ENCODE results near the gene IRF7. TPM values are rescaled to one million over a fixed set of nuclear protein-coding genes. Genes with fewer than 3 reads are reported as not detected.

The IRF7 gene
- total and polyA plus RNA-seq, 2 experiments from 2014 or later, result 12.3 to 17.3 TPM

DNA sequence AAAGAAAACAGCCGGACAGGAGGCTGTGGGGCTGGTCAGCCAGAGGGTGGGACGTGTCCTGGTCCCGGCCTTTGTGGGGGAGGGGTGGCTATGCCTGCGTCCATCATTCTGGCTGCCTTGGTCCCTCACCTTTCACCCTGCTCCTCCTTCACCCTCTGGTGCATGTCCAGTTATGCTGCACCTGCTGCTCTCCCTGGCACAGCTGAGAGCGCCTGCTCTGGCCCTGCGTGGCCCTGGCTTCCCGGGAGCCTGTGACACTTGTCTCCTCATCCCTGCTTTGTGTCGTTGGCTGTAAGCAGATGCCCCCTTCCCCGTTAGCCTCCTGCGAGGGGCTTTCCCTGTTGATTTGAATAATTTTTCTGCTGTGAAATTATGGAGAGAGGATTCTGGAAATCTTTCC lies 22.8 kb downstream of the IRF7 start:
- Mint-ChIP-seq H3K9me3 (no peaks in the 10 kb centered on the region; the same call in none of the 3 replicates), H3K27ac (no peak overlapping the region), H3K4me1 (no peaks in the 10 kb centered on the region; the same call in 2 of the 3 replicates), H3K36me3 (ENCODE audit: low read depth) (peaks cover 79% of the 10 kb centered on the region), H3K4me3 (no peak overlapping the region), H3K27me3 (ENCODE audit: insufficient read depth, low read depth, poor library complexity) (peaks cover 18% of the 10 kb centered on the region)
- Histone ChIP-seq H3K4me2 (no peak overlapping the region), H3F3A (replicated peaks; ENCODE audit: low read depth) (peaks cover 19% of the 10 kb centered on the region), H3K36me3 (ENCODE audit: insufficient read depth) (peaks cover 22% of the 10 kb centered on the region; the same call in 1 of the 2 replicates), H2AFZ (no peak overlapping the region), H3K9me2 (ENCODE audit: insufficient read depth) (no peaks in the 10 kb centered on the region), H3K4me1 (ENCODE audit: insufficient read depth) (no peaks in the 10 kb centered on the region), H3K27ac (ENCODE audit: low read depth) (no peak overlapping the region), H4K20me1 (replicated peaks; ENCODE audit: insufficient read depth) (peaks cover 20% of the 10 kb centered on the region), H3K4me3 (no peak overlapping the region), H3K79me2 (replicated peaks; ENCODE audit: insufficient read depth) (peaks cover 18% of the 10 kb centered on the region; the same call in 1 of the 2 replicates), H3K27me3 (ENCODE audit: insufficient read depth) (no peaks in the 10 kb centered on the region)
- no peak for DNase-seq (ENCODE audit: low spot score)
- no peak for ATAC-seq
- TF ChIP-seq ZNF331 (CRISPR knock-in tag; IDR thresholded peaks at IDR 0.05; ENCODE audit: low read depth) (no peak), JUNB (IDR thresholded peaks at IDR 0.05; ENCODE audit: unreplicated experiment) (no peak), STAT1 (IDR thresholded peaks at IDR 0.05; ENCODE audit: unreplicated experiment) (no peak), CREB1 (CRISPR knock-in tag; IDR thresholded peaks at IDR 0.05; ENCODE audit: low read depth) (no peak), CTCF (conservative IDR thresholded peaks at IDR 0.05; ENCODE audit: low read depth in 2 of 2) (no peak), ZNF114 (CRISPR knock-in tag; IDR thresholded peaks at IDR 0.05) (no peak), POLR2AphosphoS5 (IDR thresholded peaks at IDR 0.05; ENCODE audit: low read depth) (no peak), ZNF462 (CRISPR knock-in tag; IDR thresholded peaks at IDR 0.05) (no peak), NANOG (IDR thresholded peaks at IDR 0.05; ENCODE audit: borderline replicate concordance) (no peak), EZH2 (IDR thresholded peaks at IDR 0.05; ENCODE audit: low read depth, unreplicated experiment) (no peak), ETS1 (IDR thresholded peaks at IDR 0.05) (no peak)
- TF ChIP-seq, protein P1, sequence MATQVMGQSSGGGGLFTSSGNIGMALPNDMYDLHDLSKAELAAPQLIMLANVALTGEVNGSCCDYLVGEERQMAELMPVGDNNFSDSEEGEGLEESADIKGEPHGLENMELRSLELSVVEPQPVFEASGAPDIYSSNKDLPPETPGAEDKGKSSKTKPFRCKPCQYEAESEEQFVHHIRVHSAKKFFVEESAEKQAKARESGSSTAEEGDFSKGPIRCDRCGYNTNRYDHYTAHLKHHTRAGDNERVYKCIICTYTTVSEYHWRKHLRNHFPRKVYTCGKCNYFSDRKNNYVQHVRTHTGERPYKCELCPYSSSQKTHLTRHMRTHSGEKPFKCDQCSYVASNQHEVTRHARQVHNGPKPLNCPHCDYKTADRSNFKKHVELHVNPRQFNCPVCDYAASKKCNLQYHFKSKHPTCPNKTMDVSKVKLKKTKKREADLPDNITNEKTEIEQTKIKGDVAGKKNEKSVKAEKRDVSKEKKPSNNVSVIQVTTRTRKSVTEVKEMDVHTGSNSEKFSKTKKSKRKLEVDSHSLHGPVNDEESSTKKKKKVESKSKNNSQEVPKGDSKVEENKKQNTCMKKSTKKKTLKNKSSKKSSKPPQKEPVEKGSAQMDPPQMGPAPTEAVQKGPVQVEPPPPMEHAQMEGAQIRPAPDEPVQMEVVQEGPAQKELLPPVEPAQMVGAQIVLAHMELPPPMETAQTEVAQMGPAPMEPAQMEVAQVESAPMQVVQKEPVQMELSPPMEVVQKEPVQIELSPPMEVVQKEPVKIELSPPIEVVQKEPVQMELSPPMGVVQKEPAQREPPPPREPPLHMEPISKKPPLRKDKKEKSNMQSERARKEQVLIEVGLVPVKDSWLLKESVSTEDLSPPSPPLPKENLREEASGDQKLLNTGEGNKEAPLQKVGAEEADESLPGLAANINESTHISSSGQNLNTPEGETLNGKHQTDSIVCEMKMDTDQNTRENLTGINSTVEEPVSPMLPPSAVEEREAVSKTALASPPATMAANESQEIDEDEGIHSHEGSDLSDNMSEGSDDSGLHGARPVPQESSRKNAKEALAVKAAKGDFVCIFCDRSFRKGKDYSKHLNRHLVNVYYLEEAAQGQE (IDR thresholded peaks at IDR 0.05; ENCODE audit: unreplicated experiment), result no peak
